GM18951 (cell line): ENCODE results near the gene TSPAN14.

Experiments used
- POLR2A ChIP-seq: IDR thresholded peaks from 4 replicates; pipeline ENCODE4 v1.6.1; 2011; ENCODE audit warnings: mild to moderate bottlenecking; ENCODE audit not compliant: insufficient read length, insufficient read depth; ENCODE audit errors: extremely low read depth
- in situ Hi-C: fragments of 300-500 bp; cut with MboI; formaldehyde crosslinking; loops from one replicate; pipeline ENCODE4 v1.12.0; 2022; ENCODE audit warnings: low sequenced_read_pairs, mixed read lengths, inconsistent platforms; ENCODE audit not compliant: unreplicated experiment

TSPAN14 gene

GRCh38 chr10:80506836-80507487, 52.9 kb downstream of the TSPAN14 start:
- in situ Hi-C loops, result loop anchor here (25.0 kb wide), 1 partner anchor 120 kb away; no protein-coding TSS in a partner anchor
- no peak for TF ChIP-seq POLR2A

GRCh38 chr10:80509108-80509402, 54.9 kb downstream of the TSPAN14 start:
- TF ChIP-seq POLR2A, result no peak
- in situ Hi-C loops, result loop anchor here (25.0 kb wide), 1 partner anchor 122 kb away; no protein-coding TSS in a partner anchor

GRCh38 chr10:80509403-80510161, 55.5 kb downstream of the TSPAN14 start:
- no peak for TF ChIP-seq POLR2A
- in situ Hi-C loops, result loop anchor here (25.0 kb wide), 1 partner anchor 122 kb away; no protein-coding TSS in a partner anchor

GRCh38 chr10:80512031-80512526, 58.0 kb downstream of the TSPAN14 start:
- in situ Hi-C loops, result loop anchor here (25.0 kb wide), 1 partner anchor 125 kb away; no protein-coding TSS in a partner anchor
- TF ChIP-seq POLR2A, result no peak

DNA sequence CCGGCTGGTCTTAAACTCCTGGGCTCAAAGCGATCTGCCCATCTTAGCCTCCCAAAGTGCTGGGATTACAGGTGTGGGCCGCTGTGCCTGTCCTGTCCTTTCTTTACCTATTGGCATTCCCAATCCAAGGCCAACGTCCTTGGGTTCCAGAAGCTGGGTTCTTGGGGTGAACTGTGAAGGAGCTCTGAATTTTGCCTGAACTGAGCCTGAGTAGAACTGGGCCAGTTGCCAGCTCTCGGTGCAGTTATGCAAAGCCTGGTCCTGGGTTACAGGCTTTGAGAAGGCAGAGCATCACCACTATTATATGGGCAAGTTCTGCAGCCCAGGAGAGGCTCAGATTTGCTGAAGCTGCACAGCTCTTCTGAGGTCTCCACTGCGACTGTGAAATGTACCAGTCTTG, 59.0 kb downstream of the TSPAN14 start:
- in situ Hi-C loops, result loop anchor here (25.0 kb wide), 1 partner anchor 126 kb away; no protein-coding TSS in a partner anchor
- no peak for TF ChIP-seq POLR2A

- in situ Hi-C loops, result loop anchor here (25.0 kb wide), 1 partner anchor 128 kb away; no protein-coding TSS in a partner anchor
Observed at GRCh38 chr10:80515511-80515910, 61.4 kb downstream of the TSPAN14 start.

DNA sequence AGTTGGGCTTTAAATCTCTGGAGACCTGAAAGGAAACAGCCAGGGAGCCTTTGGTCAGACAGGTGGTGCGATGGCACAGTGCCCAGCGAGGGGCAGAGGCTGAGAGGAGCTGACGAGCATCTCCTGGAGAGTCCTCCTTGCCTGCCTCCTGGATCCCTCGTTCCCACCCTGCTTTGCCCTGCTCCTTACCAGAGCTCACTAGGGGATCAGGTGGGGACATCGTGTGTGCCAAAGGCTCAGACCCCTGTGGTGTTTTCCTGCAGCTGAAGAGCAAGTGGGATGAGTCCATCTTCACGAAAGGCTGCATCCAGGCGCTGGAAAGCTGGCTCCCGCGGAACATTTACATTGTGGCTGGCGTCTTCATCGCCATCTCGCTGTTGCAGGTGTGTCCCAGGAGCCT, 61.8 kb downstream of the TSPAN14 start:
- TF ChIP-seq POLR2A, result no peak

More at GRCh38 chr10:80515511-80515910, 61.4 kb downstream of the TSPAN14 start:
- TF ChIP-seq POLR2A, result no peak

DNA sequence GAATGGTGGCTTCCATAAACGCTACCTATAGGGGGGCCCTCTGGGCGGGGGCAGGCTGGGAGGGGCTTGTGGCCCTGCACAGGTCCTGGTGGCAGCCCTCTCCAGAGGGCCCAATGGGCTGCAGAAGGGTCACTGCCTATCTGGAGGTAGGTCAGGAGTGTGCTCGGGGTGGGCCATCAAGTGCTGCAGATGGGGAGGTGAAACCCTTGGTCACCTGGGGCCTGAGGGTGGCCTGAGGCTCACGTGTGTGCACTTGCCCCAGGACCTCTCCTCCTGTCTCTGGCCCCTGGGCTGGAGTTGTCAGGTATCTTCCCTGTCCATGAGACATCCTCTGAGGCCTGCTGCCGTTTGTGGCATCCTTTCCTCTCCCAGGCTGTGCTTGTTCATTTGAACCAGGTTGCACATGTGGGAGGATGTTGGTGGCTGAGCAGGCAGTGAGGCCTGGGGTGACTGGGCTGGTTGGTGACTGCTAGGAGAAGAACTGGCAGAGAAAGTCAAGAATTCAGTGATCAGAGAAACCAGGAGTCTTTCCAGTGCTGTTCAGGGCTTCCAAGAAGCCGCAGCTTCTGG, 62.5 kb downstream of the TSPAN14 start:
- in situ Hi-C loops, result loop anchor here (25.0 kb wide), 1 partner anchor 129 kb away; no protein-coding TSS in a partner anchor
- TF ChIP-seq POLR2A, result no peak

More for the DNA sequence above, 61.8 kb downstream of the TSPAN14 start:
- in situ Hi-C loops, result loop anchor here (25.0 kb wide), 1 partner anchor 129 kb away; no protein-coding TSS in a partner anchor

DNA sequence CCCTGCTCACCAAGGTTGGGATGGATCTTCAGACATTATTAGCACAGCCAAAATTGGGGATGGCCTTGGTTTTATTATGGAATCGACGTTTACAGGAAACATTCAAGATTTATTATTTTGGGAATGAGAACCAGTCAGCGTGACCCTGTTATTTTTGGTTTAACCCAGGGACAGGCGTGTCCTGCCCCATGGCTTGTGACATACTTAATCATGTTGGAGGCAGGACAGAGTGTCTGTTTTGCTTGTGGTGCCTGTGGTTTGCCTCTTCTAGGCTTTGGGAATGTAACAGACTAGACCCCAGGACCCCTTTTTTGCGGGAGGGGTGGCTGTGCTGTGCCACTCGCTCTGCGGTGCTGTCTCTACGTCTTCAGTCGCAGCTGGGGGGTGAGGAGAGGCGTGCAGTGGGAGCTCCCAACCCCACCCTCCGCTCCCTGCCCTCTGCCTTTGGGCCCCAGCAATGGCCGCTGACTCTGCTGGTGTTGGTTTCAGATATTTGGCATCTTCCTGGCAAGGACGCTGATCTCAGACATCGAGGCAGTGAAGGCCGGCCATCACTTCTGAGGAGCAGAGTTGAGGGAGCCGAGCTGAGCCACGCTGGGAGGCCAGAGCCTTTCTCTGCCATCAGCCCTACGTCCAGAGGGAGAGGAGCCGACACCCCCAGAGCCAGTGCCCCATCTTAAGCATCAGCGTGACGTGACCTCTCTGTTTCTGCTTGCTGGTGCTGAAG, 63.5 kb downstream of the TSPAN14 start:
- no peak for TF ChIP-seq POLR2A
- in situ Hi-C loops, result loop anchor here (25.0 kb wide), 1 partner anchor 130 kb away; no protein-coding TSS in a partner anchor

GRCh38 chr10:80518143-80518806, 64.2 kb downstream of the TSPAN14 start:
- no peak for TF ChIP-seq POLR2A

GRCh38 chr10:80518807-80519360, 64.8 kb downstream of the TSPAN14 start:
- TF ChIP-seq POLR2A, result no peak
- in situ Hi-C loops, result loop anchor here (25.0 kb wide), 1 partner anchor 132 kb away; no protein-coding TSS in a partner anchor

More at GRCh38 chr10:80518143-80518806, 64.2 kb downstream of the TSPAN14 start:
- in situ Hi-C loops, result loop anchor here (25.0 kb wide), 1 partner anchor 131 kb away; no protein-coding TSS in a partner anchor
